ENCODE data around the gene PDZD4.

- TF ChIP-seq, protein P1, sequence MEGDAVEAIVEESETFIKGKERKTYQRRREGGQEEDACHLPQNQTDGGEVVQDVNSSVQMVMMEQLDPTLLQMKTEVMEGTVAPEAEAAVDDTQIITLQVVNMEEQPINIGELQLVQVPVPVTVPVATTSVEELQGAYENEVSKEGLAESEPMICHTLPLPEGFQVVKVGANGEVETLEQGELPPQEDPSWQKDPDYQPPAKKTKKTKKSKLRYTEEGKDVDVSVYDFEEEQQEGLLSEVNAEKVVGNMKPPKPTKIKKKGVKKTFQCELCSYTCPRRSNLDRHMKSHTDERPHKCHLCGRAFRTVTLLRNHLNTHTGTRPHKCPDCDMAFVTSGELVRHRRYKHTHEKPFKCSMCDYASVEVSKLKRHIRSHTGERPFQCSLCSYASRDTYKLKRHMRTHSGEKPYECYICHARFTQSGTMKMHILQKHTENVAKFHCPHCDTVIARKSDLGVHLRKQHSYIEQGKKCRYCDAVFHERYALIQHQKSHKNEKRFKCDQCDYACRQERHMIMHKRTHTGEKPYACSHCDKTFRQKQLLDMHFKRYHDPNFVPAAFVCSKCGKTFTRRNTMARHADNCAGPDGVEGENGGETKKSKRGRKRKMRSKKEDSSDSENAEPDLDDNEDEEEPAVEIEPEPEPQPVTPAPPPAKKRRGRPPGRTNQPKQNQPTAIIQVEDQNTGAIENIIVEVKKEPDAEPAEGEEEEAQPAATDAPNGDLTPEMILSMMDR (IDR thresholded peaks at IDR 0.05): no peak
- TF ChIP-seq POLR2AphosphoS5 (IDR thresholded peaks at IDR 0.05) (no peak), EP300 (IDR thresholded peaks at IDR 0.05; ENCODE audit: low read depth) (no peak), POLR2A (IDR thresholded peaks at IDR 0.05) (no peak)
Measured at GRCh38 chrX:153863251-153863991, 33.1 kb upstream of the PDZD4 start.

Measured in transverse colon (tissue), 4 donors.